HG02870 (cell line): ENCODE data around the gene PSMC5.
A peak's percentile ranks its signal among the peaks of the same experiment; 100 is the strongest.

ENCODE experiments used
- ATAC-seq: cut with Tn5 transposase; IDR thresholded peaks from one replicate; pipeline ENCODE4 v1.9.1; 2021; ENCODE audit warnings: mild to moderate bottlenecking, moderate library complexity; ENCODE audit not compliant: unreplicated experiment

PSMC5 gene

GRCh38 chr17:63820963-63821561, 6.2 kb upstream of the PSMC5 start:
- no peak for ATAC-seq

GRCh38 chr17:63821804-63822203, 5.4 kb upstream of the PSMC5 start:
- ATAC-seq, result no peak

DNA sequence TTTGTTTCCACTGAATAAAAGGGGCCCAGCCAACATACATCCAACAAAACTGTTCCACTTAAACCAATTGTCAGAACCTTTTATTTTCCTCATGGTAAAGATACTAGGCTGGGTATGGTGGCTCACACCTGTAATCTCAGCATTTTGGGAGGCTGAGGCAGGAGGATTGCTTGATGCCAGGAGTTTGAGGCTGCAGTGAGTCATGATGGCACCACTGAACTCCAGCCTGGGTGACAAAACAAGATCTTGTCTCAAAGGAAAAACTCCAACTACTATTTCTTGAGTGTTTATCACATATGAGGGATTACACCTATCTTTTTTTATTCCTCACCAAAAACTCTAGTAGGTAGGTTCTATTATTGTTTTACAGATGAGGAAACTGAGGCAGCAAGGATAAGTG, 4.7 kb upstream of the PSMC5 start:
- ATAC-seq, result no peak

GRCh38 chr17:63823659-63824331, 3.4 kb upstream of the PSMC5 start:
- no peak for ATAC-seq

DNA sequence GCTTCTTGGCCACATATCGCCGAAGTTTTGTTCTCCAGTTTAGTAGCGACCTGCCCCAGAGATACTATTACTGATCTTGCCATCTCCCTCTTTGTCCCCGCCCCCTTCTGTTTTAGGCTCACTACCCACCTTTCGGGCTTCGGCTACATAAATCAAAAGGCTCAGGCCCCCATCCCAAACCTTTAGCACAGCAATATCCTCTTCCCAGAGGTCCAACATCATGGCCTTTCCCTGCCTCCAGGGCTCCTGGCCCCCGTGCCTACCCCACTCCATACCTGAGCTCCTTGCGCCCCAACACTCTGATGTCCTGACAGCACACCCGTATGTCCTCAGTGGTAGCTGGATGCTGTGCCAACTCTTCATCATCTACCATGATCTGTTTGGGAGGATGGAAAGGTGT, 2.9 kb upstream of the PSMC5 start:
- ATAC-seq, result no peak

DNA sequence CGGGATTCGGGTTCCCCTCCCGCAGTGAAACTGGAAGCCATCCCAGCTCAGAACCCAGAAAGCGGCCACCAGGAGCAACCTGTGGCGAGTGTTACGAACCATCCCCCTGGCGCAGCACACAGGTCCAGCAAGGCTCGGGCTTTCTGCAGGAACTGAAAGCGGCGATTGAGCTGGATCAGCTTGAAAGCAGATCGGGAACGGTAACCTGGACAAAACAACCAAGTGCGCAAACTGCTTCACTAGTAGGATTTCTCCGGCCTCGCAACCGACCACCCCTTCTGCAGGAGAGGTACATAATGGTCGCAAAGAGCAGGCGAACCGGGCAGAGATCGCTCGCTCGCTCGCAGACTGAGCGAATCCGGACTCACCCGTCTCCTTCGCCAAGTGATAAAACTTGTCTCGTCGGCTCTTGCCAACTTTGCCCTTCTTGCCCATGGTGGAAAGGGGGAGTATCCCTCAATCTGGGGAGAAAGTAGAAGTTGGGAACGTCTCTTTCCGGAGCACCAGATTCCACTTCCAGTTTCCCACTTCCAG, 696 bp upstream of the PSMC5 start:
- ATAC-seq, result peak; percentile 7

- no peak for ATAC-seq
Measured at GRCh38 chr17:63827801-63828221, 580 bp downstream of the PSMC5 start.

- ATAC-seq, result no peak
Measured at GRCh38 chr17:63828936-63829335, 1.7 kb downstream of the PSMC5 start.

DNA sequence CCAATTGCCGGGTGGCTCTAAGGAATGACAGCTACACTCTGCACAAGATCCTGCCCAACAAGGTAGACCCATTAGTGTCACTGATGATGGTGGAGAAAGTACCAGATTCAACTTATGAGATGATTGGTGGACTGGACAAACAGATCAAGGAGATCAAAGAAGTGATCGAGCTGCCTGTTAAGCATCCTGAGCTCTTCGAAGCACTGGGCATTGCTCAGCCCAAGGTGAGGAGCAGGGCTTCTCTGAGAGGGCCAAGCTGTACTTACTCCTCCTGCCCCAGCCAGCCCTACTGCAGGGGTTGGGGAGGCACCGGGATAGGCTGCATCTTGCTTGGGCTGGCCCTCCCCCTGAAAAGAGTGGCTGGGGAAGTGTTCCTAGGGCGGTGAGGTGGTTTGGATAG, 3.0 kb downstream of the PSMC5 start:
- no peak for ATAC-seq

GRCh38 chr17:63830904-63831491, 3.8 kb downstream of the PSMC5 start:
- ATAC-seq, result no peak

DNA sequence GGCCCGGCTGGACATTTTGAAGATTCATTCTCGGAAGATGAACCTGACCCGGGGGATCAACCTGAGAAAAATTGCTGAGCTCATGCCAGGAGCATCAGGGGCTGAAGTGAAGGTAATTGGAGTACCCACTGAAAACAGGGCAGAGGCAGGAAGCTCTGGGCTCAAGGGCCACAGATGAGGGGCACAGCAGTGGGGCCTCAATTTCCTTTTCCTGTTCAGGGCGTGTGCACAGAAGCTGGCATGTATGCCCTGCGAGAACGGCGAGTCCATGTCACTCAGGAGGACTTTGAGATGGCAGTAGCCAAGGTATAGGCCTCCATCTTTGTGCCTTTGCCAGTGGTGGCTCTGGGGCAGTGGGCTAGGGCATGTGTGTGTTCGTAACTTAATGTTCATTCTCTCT, 4.3 kb downstream of the PSMC5 start:
- no peak for ATAC-seq

DNA sequence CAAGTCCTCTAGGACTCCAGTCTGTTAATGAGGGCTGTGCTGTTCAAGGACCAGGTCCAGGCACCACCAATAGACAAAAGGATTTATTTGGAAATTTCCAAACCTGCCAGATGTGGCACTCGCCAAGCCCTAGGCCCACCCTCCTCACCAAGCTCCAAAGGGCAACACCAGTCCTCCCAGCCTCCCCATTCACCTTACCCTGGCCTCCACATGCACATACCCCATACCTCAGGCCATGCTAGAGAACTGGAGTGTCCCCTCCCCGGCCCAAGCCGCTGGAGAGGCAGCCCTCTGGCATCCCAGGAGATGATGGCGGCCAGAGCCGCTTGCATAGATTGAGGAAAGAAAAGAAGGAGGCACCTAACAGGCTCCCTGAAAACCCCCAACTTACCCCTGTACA, 4.8 kb downstream of the PSMC5 start:
- no peak for ATAC-seq

GRCh38 chr17:63832455-63832854, 5.2 kb downstream of the PSMC5 start:
- ATAC-seq, result no peak

DNA sequence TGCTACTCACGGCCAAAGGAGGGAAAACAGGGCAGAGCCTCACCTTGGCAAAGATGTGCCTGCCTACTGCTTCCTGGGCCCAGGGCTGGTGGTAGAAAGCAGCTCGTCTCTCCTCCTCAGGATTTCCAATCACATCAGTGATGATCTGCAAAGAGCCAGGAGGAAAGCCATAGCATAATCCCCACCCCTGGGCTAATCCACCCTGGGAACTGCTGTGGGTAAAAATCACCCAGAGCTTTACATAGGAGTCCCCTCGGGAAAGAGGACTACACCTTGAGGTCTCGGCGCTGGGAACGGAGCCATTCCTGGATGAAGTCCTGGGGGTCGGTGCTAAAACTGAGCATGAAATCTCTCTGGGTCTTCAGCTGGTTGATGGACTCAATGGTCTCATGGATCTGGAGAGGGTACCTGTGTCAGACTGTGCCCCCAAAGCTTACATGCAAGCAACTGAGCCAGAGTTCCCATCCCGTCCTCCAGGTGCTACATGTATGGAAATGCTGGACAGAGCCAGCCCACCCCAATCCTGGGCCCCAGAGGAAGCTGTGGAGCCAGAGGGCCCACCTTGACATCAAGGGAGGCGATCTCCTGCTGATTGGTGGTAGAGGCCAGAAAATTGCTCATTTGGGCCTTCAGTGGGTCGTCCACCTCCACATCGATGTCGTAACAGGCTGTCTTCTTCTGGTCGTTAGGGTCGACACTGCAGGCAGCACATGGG, 6.0 kb downstream of the PSMC5 start:
- ATAC-seq, result no peak

DNA sequence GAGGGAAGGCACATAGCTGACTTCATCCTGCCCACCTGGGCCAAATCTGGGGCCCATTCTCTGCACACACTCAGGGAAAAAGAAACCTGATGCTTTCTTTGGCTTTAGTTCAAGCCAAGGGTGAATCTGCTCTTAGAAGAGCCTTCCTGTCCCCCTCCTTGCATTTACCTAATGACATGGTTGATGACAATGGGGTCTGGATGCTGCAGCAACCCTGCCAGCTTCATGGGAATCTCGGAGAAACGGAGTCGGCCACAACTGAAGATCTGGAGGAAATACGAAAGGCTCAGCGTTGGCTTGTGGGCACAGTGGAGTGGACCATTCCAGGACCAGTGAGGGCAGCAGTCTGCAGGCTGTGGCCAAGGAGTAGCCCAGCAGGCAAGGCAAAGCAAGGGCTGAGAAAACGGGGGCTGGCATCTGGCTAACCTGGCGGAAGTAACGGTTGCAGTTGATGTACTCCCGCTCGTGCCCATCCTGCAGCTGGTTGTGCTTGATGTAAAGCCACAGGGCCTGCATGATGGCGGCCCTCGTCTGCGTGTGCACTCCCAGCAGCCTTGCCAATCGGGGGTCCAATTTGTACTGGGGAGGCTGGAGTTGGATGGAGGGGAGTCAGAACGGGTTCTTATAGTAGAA, 6.6 kb downstream of the PSMC5 start:
- no peak for ATAC-seq

- ATAC-seq, result peak; percentile 65
Measured at GRCh38 chr17:63834431-63835166, 7.4 kb downstream of the PSMC5 start.

DNA sequence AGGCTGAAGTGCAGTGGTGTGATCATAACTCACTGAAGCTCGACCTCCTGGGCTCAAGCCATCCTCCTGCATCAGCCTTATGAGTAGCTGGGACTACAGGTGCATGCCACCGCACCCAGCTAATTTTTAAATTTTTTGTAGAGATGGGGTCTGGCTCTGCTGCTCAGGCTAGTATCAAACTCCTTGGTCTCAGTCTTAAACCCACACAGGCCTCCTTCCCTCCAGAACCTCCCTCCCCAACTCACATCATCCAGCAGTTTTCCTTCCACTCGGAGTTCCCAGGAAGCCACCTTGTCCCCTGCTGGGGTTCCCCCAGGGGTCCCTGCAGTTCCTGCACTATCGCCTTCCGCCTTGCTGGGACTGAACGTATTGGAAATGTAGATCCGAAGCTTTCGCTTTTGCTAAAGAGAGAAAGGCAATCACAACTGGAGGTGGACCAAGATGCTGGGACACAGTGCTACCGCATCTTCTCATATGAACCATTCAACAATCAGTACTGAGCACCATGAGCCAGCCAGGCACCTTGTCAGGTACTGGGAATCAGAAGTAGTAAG, 8.0 kb downstream of the PSMC5 start:
- no peak for ATAC-seq

DNA sequence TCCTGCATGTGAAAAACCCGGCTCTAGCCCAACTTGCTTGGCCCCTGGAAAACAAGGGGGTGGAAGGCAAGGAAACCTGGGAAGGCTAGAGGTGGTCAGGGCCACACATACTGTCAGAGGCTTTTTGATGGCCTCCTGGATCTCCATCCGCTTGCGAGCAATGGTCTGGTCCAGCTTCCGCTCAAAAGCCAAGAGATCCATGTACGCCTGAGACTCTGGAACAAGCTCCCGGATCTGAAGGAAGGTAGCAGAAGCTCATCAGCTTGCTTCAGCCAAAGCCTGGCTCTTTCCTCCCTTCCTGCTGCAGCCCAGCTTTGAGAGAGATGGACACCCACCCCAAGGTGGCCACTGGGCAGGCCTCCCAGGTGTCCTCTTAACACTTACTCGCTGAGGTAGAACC, 9.6 kb downstream of the PSMC5 start:
- no peak for ATAC-seq

DNA sequence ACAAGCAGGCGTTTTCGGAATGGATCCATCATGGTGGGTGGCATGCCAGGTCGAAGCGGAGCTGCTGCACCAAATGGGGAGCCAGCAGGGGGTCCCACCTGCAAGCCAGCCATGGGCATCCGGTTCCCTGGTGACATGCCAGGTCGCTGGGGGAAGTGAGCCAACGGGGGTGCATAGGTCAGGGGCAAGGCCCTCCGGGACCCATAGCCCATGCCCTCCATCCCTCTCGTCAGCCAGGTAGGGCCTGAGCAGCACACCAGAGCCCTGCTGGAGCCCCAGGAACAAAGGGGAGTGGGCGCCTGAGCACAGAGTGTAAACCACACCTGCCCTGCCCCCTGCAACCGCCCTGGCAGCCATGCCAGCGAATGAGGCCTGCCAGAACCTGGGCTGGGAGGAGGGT, 10.2 kb downstream of the PSMC5 start:
- no peak for ATAC-seq

GRCh38 chr17:63837962-63838600, 10.8 kb downstream of the PSMC5 start:
- no peak for ATAC-seq
